Measurements from ENCODE around the gene NR1H4.

DNA sequence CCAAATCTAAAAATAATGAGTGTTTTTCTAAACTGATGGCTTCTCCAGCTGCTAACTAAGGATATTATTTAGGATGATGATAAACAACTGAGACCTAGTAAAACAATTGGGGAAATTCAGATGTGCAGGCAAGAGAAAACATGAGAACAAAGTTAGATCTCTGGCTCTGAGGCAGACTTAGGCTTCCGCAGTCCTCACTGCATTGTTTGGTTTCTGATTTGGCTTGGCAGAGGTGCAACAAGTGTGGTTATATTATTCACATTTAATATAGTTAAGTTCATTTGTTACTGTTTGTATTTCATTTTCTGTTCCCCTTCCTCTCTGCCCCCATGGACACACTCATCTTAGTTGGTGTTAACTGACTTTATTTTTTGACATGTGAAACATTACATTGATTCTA, 30.2 kb upstream of the NR1H4 start:
- TF ChIP-seq, protein P1, sequence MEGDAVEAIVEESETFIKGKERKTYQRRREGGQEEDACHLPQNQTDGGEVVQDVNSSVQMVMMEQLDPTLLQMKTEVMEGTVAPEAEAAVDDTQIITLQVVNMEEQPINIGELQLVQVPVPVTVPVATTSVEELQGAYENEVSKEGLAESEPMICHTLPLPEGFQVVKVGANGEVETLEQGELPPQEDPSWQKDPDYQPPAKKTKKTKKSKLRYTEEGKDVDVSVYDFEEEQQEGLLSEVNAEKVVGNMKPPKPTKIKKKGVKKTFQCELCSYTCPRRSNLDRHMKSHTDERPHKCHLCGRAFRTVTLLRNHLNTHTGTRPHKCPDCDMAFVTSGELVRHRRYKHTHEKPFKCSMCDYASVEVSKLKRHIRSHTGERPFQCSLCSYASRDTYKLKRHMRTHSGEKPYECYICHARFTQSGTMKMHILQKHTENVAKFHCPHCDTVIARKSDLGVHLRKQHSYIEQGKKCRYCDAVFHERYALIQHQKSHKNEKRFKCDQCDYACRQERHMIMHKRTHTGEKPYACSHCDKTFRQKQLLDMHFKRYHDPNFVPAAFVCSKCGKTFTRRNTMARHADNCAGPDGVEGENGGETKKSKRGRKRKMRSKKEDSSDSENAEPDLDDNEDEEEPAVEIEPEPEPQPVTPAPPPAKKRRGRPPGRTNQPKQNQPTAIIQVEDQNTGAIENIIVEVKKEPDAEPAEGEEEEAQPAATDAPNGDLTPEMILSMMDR (IDR thresholded peaks at IDR 0.05), result no peak
- no peak for TF ChIP-seq POLR2AphosphoS5 (IDR thresholded peaks at IDR 0.05)
